GM12891 (cell line): ENCODE measurements around the gene MAPKBP1.

Experiments used
- PAX5 ChIP-seq: IDR thresholded peaks from 2 replicates; pipeline ENCODE4 v1.6.1; 2011; ENCODE audit warnings: low read length, moderate library complexity, mild to moderate bottlenecking; ENCODE audit not compliant: insufficient read depth, severe bottlenecking
- POLR2A ChIP-seq: IDR thresholded peaks from 2 replicates; pipeline ENCODE4 v1.6.1; 2011; ENCODE audit warnings: low read depth, low read length, control low read depth
- POLR2AphosphoS5 ChIP-seq: IDR thresholded peaks from 2 replicates; pipeline ENCODE4 v1.6.1; 2011; ENCODE audit warnings: low read depth, low read length, control low read depth
- POU2F2 ChIP-seq: IDR thresholded peaks from 2 replicates; pipeline ENCODE4 v1.6.1; 2011; ENCODE audit warnings: low read depth, mild to moderate bottlenecking, control low read depth, low read length, moderate library complexity
- SPI1 ChIP-seq: IDR thresholded peaks from 2 replicates; pipeline ENCODE4 v1.6.1; 2011; ENCODE audit warnings: low read depth, low read length, control low read depth
- TAF1 ChIP-seq: IDR thresholded peaks from 2 replicates; pipeline ENCODE4 v1.6.1; 2011; ENCODE audit warnings: low read depth, low read length, control low read depth

DNA sequence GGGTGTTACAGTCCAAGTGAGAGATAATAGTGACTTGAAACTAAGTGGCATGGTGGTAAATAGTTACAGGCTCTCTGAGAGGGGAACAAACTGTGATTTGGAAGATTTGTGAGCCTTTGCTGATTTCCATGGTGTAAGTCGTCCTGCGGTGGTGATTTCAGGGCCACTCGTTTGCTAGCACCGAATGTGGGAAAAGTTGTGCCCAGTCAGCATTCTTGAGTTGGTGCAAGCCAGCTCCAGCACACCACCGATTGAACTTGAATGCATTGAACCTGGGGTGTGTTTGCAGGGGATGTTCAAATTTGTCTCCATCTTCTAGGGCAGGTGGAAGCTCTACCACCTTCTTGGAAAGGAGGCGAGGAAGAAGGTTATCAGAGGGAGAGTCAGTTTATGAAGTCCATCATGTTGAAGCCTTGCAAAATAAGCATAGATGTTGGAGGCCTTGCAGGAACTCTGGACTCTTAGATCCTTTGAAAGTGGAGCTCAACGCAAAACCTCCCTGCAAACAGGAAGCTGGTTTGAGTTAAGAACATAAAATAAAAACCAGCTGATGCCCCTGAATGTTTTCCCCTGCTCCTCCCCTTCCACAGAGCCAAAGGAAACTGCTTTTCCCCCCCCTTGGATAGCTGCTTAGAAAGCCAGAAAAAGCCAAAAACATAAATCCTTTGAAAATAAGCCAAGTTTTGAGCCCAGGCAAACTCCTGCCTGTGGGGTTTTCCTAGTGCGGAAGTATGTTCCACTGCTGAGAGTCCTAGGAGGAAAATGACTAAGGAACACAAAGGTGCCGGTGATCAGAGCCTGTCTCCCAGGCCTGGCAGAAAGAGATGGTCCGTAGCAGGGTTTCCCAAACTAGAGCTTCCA is 21.9 kb downstream of the MAPKBP1 start:
- TF ChIP-seq POLR2A (no peak), POLR2AphosphoS5 (no peak), TAF1 (no peak), SPI1 (no peak), POU2F2 (no peak), PAX5 (no peak)
